Measurements from ENCODE around the gene SOHLH1.
"Not testable (repeated sequence)": the region's sequence is repeated elsewhere in the genome, so short reads cannot be mapped to it uniquely, and the experiment has no call there.

Gene SOHLH1

DNA sequence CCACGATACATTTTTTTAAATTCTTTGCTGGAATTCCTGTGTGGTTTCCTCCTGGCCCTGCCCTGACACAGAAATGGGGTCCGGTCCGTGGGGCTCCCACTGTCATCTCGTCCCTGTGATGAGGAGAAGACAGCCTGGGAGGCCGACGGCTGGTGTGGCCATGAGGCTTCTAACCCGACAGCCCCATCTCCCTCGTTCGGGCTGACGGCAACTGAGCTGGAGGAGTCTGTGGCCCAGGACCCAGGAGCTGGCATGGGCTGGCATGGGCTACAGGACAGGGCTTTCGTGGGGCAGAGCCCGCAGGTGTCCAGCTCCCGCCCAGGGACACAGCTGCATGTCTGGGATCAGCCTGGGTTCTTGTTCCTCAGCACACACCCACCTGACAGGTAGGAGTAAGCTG lies 22.4 kb downstream of the SOHLH1 start:
- DNase-seq: no peak

- DNase-seq: no peak
Observed at GRCh38 chr9:135674977-135675376, 24.3 kb downstream of the SOHLH1 start.

- DNase-seq: no peak
Observed at GRCh38 chr9:135673941-135674340, 25.3 kb downstream of the SOHLH1 start.

DNA sequence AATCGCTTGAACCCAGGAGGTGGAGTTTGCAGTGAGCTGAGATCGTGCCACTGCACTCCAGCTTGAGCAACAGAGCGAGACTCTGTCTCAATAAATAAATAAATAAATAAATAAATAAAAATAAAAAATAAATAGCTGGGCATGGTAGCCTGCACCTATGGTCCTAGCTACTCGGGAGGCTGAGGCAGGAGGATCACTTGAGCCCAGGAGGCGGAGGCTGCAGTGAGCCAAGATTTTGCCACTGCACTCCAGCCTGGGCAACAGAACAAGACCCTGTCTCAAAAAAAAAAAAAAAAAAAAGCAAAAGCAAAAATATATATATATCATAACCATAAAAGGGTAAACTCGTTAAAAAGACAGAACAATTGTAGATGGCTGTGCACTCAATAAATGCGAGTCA lies 26.5 kb downstream of the SOHLH1 start:
- not testable (repeated sequence) for DNase-seq

DNA sequence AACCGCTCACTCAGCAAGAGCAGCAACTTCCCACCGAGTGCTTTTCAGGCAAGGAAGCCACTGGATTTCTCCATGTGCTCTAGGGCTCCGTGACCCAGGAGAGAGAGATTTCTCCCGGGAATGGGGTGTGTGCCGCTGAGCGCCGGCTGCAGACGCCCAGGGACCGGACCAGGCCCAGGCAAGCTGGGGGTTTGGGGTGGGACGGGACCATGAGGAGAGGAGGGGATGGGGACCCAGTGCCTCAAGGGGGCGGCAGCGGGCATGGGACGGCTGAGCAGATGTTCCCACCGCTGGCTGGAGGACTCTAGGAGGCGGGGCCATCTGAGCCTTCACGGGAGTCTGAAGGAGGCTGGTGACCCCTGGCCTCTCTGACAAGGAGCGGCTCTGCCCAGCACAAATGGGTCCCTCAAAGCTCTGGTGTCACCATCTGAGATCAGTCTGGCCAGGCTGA lies 27.7 kb downstream of the SOHLH1 start:
- DNase-seq: no peak

- no peak for DNase-seq
Observed at GRCh38 chr9:135670721-135671590, 28.3 kb downstream of the SOHLH1 start.

- DNase-seq: no peak
Observed at GRCh38 chr9:135669616-135670285, 29.5 kb downstream of the SOHLH1 start.

DNA sequence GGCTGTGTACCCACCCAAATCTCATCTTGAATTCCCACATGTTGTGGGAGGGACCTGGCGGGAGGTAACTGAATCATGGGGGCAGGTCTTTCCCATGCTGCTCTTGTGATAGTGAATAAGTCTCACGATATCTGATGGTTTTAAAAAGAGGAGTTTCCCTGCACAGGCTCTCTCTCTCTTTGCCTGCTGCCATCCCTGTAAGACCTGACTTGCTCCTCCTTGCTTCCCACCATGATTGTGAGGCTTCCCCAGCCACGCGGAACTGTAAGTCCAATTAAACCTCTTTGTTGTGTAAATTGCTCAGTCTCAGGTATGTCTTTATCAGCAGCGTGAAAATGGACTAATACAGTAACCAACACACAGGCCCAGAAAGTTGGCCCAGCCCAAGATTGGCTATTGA lies 30.3 kb downstream of the SOHLH1 start:
- DNase-seq: not testable (repeated sequence)

DNA sequence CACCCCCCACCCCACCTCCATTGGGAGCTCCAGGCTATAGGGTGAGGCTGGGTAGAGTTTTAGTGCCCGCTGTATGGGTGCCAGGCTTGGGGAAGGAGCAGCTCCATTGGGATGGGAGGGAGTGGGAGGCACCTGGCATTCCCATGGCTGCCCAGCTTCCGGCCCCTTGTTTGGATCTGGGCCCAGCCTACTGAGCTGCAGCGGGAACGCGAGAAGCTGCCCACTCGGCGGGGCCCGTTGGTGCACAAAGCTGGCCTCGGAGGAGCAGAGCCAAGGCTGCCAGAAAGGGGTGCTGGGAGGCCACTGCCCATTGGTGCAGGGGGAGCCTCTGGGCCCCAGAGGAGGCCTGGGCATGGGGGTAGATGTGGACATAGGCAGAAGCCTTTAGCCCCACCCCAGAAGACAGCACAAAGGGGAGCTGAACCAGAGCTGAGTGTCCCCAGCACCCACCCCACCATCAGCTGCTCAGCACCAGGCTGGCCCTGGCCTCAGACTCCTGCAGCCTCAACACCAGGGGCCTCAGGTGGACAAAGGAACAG lies 31.7 kb downstream of the SOHLH1 start:
- DNase-seq: no peak

GRCh38 chr9:135666534-135667462 lies 32.5 kb downstream of the SOHLH1 start:
- DNase-seq: no peak

DNA sequence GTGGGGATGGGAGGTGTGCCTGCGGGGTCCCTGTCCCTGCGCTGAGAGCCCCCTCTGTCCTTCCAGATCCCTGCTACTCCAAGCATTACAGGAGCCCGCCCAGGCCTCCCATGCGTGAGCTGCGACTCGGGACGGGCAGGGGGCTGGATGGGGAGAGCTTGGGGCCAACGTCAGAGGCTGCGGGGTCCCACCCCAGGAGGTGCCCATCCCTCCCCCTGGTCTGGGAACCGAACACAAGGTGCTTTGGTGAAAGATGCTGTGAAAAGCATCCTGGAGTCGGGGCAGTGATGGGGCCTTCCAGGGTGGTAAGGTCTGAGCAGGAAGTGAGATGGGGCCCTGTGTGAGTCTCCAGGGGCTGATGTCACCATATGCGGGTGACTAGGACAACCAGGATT lies 33.5 kb downstream of the SOHLH1 start:
- no peak for DNase-seq

GRCh38 chr9:135664801-135665794 lies 34.2 kb downstream of the SOHLH1 start:
- no peak for DNase-seq

DNA sequence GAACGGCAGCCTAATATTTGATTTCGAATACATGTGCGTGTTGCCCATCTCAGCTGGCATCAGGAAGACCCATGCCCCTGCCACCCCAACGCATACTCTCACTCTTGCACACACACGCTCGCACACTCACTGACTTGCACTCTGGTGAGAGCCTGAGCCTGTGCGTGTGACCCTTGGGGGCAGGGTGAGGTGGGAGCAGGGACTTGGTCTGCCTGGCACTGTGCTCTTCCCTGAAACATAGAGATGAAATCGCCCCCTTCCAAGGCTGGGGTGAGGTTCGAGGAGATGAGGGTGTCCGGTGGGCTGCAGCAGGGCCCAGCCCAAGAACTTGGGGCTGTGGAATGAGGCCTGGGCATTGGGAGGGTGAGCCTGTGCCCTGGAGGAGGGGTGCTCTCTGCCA lies 35.0 kb downstream of the SOHLH1 start:
- no peak for DNase-seq

GRCh38 chr9:135663857-135664256 lies 35.4 kb downstream of the SOHLH1 start:
- no peak for DNase-seq

DNA sequence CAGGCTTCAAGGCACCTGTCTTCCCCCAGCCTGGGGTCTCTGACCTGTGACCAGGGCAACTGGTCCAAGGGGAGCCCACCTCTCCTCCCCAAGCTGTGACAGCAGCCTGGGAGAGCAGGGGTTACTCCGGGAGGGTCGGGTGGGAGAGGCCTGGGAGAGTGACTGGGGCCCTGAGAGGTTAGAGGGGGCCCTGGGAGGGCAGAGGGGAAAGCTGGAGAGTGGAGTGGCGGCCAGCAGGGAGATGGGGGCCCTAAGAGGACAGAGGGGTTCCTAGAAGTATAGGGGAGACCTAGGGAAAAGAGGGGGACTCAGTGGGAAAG lies 35.9 kb downstream of the SOHLH1 start:
- DNase-seq: no peak

DNA sequence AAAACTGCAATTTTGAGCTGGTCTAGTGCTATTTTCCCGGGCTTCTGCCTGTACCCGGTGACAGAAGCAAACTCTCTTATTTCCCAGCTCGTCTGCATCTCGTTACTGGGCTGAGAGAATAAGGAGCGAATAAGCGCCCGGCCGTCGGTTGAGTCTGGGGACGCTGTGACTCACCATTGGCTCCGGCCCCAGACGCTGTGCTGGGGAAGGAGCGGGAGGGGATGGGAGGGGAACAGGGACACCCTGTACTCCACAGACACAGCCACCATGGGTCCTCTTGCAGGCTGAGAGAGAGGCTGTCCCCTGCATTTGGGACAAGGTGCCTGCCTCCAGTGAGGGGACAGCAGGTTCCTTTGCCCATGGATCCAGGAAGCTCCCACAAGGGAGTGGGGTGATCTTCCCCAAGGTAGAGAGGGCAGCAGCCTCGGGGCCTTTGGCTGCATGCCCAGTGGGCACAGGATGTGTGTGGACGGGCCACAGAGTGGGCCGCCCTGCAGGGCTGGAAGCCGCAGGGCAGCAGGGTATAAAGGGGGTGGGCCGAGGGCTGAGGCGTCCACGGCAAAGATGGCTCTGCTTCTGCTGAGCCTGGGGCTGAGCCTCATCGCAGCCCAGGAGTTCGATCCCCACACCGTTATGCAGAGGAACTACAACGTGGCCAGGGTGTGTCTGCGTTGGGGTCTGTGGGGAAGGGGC lies 36.4 kb downstream of the SOHLH1 start, which contains the start of gene LCN9:
Gene LCN9 (plus strand): TSS at position 552 of the 693 bp plus-strand sequence. CDS start 13 bp downstream, at position 565.
- no peak for DNase-seq

GRCh38 chr9:135661816-135662560 lies 37.3 kb downstream of the SOHLH1 start:
- no peak for DNase-seq

GRCh38 chr9:135660407-135660806 lies 38.9 kb downstream of the SOHLH1 start:
- DNase-seq: no peak

DNA sequence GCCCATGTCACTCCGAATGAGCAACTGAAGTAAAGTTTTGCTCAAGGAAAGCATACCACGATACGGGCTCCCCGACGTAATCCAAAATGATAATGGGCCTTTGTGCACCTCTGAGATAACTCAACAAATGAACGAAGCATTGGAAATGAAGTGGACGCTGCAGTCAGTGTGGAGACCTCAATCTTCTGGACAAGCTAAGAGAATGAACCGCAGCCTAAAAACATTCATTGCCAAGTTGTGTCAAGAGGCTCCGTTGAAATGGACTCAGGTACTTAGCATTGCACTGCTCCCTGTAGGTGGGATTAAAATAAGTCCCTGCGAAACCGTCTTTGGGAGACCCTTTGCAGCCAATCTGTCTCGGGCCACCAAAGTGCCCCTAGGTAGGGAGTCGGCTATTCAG lies 40.0 kb downstream of the SOHLH1 start:
- DNase-seq: no peak

DNA sequence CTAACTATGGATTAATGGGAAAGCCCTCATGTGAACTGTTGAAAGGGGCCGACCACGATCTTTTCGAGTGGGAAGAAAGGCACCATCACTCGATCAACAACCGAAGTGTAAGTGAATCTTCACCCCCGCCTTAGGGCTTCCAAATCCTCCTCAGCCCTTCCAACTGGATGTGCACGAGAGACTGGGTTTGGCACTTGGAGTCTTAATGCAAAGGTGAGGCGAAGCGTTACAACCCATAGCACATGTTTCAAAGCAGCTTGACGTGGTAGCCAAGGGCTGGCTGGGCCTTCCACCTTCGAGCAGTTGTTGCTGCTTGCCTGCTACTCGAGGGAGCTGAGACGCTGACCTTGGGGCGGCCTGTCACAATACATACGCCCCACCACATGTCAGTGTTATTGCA lies 41.9 kb downstream of the SOHLH1 start:
- no peak for DNase-seq

Measured in OCI-M1 (cell line).